Ureter (tissue), 1 donor: Measurements from ENCODE around the gene IDS. TPM values are rescaled to one million over a fixed set of nuclear protein-coding genes. Genes with fewer than 3 reads are reported as not detected.

Experiments used
- DNase-seq: peaks from one replicate; pipeline ENCODE4 v3.0.0-alpha.2; 2020; ENCODE audit warnings: low spot score
- total RNA-seq: library from RNA; stranded (reverse); gene quantifications from one replicate; pipeline ENCODE4 v1.2.4, GENCODE V29; 2023
- donor health status: DM: yes; HTN: yes; CAD: no.

IDS gene
- total RNA-seq, 1 donor from 2014 or later: 86.8 TPM

DNA sequence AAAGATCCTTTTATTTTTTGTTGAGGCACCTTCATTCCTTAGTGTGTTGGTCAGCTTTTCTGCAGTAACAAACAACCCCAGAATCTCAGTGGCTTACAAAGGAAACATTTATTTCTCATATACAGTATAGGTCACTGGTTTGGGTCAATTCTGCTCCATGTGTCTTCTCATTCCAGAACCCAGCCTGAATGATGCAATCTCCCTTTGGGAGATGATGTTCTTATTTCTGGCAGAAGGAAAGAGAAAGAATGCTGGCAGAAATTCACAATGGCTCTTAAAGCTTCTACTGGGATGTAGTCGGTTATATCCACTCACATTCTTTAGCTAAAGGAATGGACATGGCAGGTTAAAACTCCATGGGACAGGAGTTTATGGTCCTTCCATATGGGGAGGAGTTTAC lies 42.3 kb downstream of the IDS start:
- no peak for DNase-seq

GRCh38 chrX:149461746-149462145 lies 43.4 kb downstream of the IDS start:
- no peak for DNase-seq

- no peak for DNase-seq
Observed at GRCh38 chrX:149458586-149458985, 46.5 kb downstream of the IDS start.

DNA sequence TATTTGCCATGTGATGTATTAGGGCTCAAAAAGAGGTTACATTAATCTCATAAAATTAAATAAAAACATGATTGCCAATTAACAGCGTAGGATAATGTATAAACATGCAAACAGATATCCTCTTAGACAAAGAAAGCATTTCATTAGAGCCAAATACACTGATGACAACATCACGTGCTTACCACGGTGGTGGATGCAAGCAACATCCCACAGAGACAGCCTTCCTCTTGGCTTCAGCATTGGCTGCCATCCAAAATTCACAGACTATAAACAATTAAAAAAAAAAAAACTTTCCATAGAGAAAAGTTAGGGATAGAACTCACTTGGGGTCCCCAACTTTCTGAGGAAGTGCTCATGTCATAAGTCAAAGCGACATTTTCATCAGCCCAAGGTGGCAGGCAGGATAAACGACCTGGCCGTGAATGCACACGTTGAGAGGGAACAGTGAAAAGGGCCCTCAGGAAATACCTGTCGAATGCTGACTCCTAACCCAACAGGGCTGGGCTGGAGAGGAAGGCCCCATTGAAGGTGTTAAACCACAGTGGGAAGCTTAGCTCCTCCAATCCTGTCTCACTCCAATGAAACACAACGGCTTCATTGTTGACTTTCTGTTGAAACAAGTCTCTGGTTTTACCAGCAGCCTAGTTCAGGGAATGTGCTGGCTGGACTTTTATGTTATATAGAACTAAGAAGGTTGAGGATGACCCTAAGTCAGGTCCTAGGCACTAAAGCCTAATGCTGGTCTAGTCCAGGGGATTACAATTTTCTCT lies 48.4 kb downstream of the IDS start:
- no peak for DNase-seq

DNA sequence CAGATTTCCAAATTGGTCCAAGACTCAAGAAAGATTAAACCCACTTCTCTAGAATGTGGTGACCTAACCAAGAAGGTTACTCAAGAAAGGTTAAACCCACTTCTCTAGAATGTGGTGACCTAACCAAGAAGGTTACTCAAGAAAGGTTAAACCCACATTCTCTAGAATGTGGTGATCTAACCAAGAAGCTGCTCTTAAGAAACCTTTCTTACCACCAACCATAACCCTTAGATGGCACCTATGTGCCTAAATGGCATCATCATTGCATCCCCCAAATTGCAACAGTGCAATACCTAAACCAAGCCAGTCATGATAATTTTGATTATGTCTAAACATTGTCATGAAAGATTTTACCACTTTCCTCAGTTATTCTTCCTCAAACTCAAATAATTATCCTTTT lies 49.2 kb downstream of the IDS start:
- no peak for DNase-seq

DNA sequence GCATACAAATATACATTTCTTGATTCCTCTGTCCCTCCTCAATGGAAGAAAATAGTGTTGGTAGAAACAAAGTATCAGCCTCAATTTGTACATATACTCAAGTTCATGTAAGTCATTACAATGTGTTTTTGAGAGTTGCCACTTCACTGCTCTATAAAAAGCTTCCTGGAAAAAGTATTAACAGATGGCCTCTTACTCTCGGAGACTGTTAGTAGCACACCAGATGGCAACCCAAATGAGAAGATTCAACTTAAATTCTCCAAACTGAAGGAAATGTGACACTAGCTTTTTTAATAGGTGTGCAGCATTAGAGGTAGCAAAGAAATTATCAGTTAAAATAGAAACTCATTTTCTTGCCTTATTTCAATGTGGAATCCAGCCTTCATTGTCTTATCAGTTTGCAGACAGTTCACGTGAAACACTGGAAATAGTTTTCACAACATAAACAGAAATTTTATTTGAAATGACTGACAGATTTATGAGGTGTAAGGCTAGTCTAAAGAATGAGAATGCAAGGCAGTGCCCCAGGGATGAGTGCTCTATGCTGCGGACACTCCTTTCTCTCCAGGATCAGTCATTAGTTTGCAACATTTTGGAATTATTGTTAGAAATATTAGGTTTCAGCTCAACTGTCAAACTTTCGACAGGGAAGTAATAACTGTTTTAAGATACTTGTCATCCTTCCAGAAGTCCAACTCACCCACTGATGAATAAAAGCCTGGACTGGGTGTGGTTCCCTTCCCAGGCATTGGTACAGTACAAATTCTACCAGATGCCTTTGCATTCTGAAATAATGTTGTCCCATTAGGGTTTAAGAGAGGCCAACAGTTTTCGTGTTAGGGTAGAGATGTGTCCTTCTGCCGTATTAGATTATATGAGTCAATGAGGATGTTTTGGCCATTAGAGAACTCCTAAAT lies 50.9 kb downstream of the IDS start:
- DNase-seq: no peak

GRCh38 chrX:149453030-149453429 lies 52.1 kb downstream of the IDS start:
- DNase-seq: no peak

GRCh38 chrX:149433451-149433850 lies 71.7 kb downstream of the IDS start:
- DNase-seq: no peak

DNA sequence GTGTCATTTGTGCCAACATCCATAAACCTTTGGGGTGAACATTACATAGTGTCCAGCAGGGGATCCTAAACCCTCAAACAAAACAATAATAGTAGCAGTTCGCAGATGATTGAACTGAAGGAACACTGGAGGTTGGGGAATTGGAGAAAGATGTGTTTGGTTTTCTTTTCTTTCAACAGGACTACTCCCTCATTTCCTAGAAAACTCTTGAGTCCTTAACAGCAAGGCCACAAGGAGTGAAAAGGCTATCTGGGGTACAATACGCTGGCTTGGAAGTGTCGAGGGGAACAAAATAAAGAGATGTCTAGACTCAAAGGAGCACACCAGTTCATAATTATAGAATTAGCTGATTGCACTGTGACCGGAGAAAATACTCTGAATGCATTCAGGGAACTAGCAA lies 72.1 kb downstream of the IDS start:
- DNase-seq: no peak

Other genes with a start within 250 kb of the IDS start
- gene EOLA1, start 35.7 kb upstream of the IDS start, total RNA-seq: 22.2 TPM
- not detected for gene HSFX3, start 44.6 kb upstream of the IDS start, total RNA-seq
- not detected for gene MAGEA9B, start 82.2 kb upstream of the IDS start, total RNA-seq
- not detected for gene HSFX2, start 90.0 kb upstream of the IDS start, total RNA-seq
- 35.0 TPM for gene TMEM185A, start 126.5 kb upstream of the IDS start, total RNA-seq
- 0.10 TPM for gene MAGEA11, start 206.8 kb upstream of the IDS start, total RNA-seq